H9 (cell line): ENCODE results near the gene TET3. TPM values are rescaled to one million over a fixed set of nuclear protein-coding genes. Genes with fewer than 3 reads are reported as not detected.

Experiments
- DNase-seq: peaks from one replicate; pipeline ENCODE4 v3.0.0-alpha.2; 2017
- H2AFZ ChIP-seq: one replicate; pipeline ENCODE4 v1.6.1; 2013; ENCODE audit warnings: mild to moderate bottlenecking, low read length, control low read depth, moderate library complexity
- H2AK5ac ChIP-seq: 2 replicates; pipeline ENCODE4 v1.6.1; 2013; ENCODE audit warnings: low read length, control low read depth, mixed read lengths; ENCODE audit not compliant: insufficient read length
- H2BK120ac ChIP-seq: one replicate; pipeline ENCODE4 v1.6.1; 2013; ENCODE audit warnings: low read depth, mild to moderate bottlenecking, low read length, control low read depth, inconsistent platforms; ENCODE audit not compliant: poor library complexity, severe bottlenecking
- H2BK12ac ChIP-seq: 2 replicates; pipeline ENCODE4 v1.6.1; 2013; ENCODE audit warnings: low read length, control low read depth, mixed read lengths, low read depth; ENCODE audit not compliant: insufficient read length
- H2BK15ac ChIP-seq: 2 replicates; pipeline ENCODE4 v1.6.1; 2013; ENCODE audit warnings: low read depth, low read length, control low read depth
- H2BK20ac ChIP-seq: one replicate; pipeline ENCODE4 v1.6.1; 2013; ENCODE audit warnings: low read depth, mild to moderate bottlenecking, low read length, control low read depth, inconsistent platforms; ENCODE audit not compliant: poor library complexity, severe bottlenecking
- H2BK5ac ChIP-seq: 2 replicates; pipeline ENCODE4 v1.6.1; 2013; ENCODE audit warnings: low read length, control low read depth, mixed read lengths; ENCODE audit not compliant: insufficient read length
- H3K14ac ChIP-seq: 2 replicates; pipeline ENCODE4 v1.6.1; 2013; ENCODE audit warnings: low read length, control low read depth; ENCODE audit not compliant: insufficient read depth
- H3K18ac ChIP-seq: 2 replicates; pipeline ENCODE4 v1.6.1; 2013; ENCODE audit warnings: low read depth, mild to moderate bottlenecking, mixed read lengths, low read length, control low read depth; ENCODE audit not compliant: insufficient read length
- H3K23ac ChIP-seq: 2 replicates; pipeline ENCODE4 v1.6.1; 2013; ENCODE audit warnings: low read length, control low read depth, mixed read lengths, low read depth; ENCODE audit not compliant: insufficient read length
- H3K23me2 ChIP-seq: 2 replicates; pipeline ENCODE4 v1.6.1; 2013; ENCODE audit warnings: low read depth, mild to moderate bottlenecking, mixed read lengths, low read length, control low read depth; ENCODE audit not compliant: insufficient read length, poor library complexity, severe bottlenecking
- H3K27ac ChIP-seq: 2 replicates; pipeline ENCODE4 v1.5.1; 2013; ENCODE audit warnings: low read length, control low read depth, mixed read lengths, low read depth; ENCODE audit not compliant: insufficient read length
- H3K27me3 ChIP-seq: 2 replicates; pipeline ENCODE4 v1.6.1; 2013; ENCODE audit warnings: low read length, control low read depth, inconsistent platforms; ENCODE audit not compliant: insufficient read depth
- H3K4ac ChIP-seq: 2 replicates; pipeline ENCODE4 v1.6.1; 2013; ENCODE audit warnings: low read depth, mild to moderate bottlenecking, control low read depth, inconsistent platforms, low read length, moderate library complexity
- H3K4me1 ChIP-seq: 2 replicates; pipeline ENCODE4 v1.6.1; 2013; ENCODE audit warnings: low read length, control low read depth, inconsistent platforms; ENCODE audit not compliant: insufficient read depth
- H3K4me2 ChIP-seq: 2 replicates; pipeline ENCODE4 v1.6.1; 2013; ENCODE audit warnings: low read length, control low read depth, mixed read lengths; ENCODE audit not compliant: insufficient read length, insufficient read depth
- H3K56ac ChIP-seq: 2 replicates; pipeline ENCODE4 v1.6.1; 2013; ENCODE audit warnings: low read depth, mild to moderate bottlenecking, mixed read lengths, low read length, control low read depth; ENCODE audit not compliant: insufficient read length
- H3K79me1 ChIP-seq: 2 replicates; pipeline ENCODE4 v1.6.1; 2013; ENCODE audit warnings: low read depth, mild to moderate bottlenecking, moderate library complexity, low read length, control low read depth, inconsistent platforms; ENCODE audit not compliant: insufficient read depth, poor library complexity, severe bottlenecking
- H3K79me2 ChIP-seq: 2 replicates; pipeline ENCODE4 v1.6.1; 2013; ENCODE audit warnings: low read length, control low read depth, inconsistent platforms; ENCODE audit not compliant: insufficient read depth
- H3K9ac ChIP-seq: 2 replicates; pipeline ENCODE4 v1.6.1; 2013; ENCODE audit warnings: low read length, control low read depth, mixed read lengths; ENCODE audit not compliant: insufficient read length; ENCODE audit errors: extremely low read depth
- H3K9me3 ChIP-seq: one replicate; pipeline ENCODE4 v1.6.1; 2013; ENCODE audit warnings: low read depth, low read length, inconsistent platforms; ENCODE audit not compliant: control insufficient read depth
- H3T11ph ChIP-seq: one replicate; pipeline ENCODE4 v1.6.1; 2013; ENCODE audit warnings: mild to moderate bottlenecking, low read length, control low read depth, inconsistent platforms
- H4K20me1 ChIP-seq: one replicate; pipeline ENCODE4 v1.6.1; 2013; ENCODE audit not compliant: control insufficient read depth, insufficient read length, insufficient read depth
- H4K5ac ChIP-seq: 2 replicates; pipeline ENCODE4 v1.6.1; 2013; ENCODE audit warnings: low read depth, mild to moderate bottlenecking, mixed read lengths, low read length, control low read depth; ENCODE audit not compliant: insufficient read length
- H4K8ac ChIP-seq: replicated peaks from 2 replicates; pipeline ENCODE4 v1.6.1; 2013; ENCODE audit warnings: low read length, control low read depth, mixed read lengths, low read depth; ENCODE audit not compliant: insufficient read length
- H4K91ac ChIP-seq: 2 replicates; pipeline ENCODE4 v1.6.1; 2013; ENCODE audit warnings: low read depth, mild to moderate bottlenecking, moderate library complexity, mixed read lengths, low read length, control low read depth; ENCODE audit not compliant: insufficient read length
- H3K27ac Mint-ChIP-seq, 3 experiments: 2 replicates in 2 of 3; 3 replicates in 1 of 3; pipeline ENCODE4 v1.8.0; 2020 to 2021; ENCODE audit warnings: mixed read lengths in 3 of 3, mild to moderate bottlenecking in 1 of 3, moderate library complexity in 1 of 3
- H3K27me3 Mint-ChIP-seq: 2 replicates; pipeline ENCODE4 v1.8.0; 2021; ENCODE audit warnings: low read depth, mild to moderate bottlenecking, moderate library complexity, mixed read lengths
- H3K36me3 Mint-ChIP-seq, 3 experiments: 2 replicates in 2 of 3; 3 replicates in 1 of 3; pipeline ENCODE4 v1.8.0; 2020 to 2021; ENCODE audit warnings: low read depth in 3 of 3, mixed read lengths in 3 of 3; ENCODE audit not compliant: insufficient read depth in 1 of 3
- H3K4me1 Mint-ChIP-seq, 2 experiments: 2 replicates each; pipeline ENCODE4 v1.8.0; 2020; ENCODE audit warnings: mixed read lengths in 2 of 2
- H3K4me3 Mint-ChIP-seq, 2 experiments: 2 replicates in 1 of 2; 3 replicates in 1 of 2; pipeline ENCODE4 v1.8.0; 2020 to 2021; ENCODE audit warnings: mild to moderate bottlenecking in 2 of 2, mixed read lengths in 2 of 2, moderate library complexity in 1 of 2
- H3K9me3 Mint-ChIP-seq, 2 experiments: 2 replicates in 1 of 2; 3 replicates in 1 of 2; pipeline ENCODE4 v1.8.0; 2020; ENCODE audit warnings: mild to moderate bottlenecking in 2 of 2, mixed read lengths in 2 of 2, moderate library complexity in 1 of 2
- CTCF ChIP-seq: fragments of 200-600 bp; sonication (generic); conservative IDR thresholded peaks from 3 replicates; pipeline ENCODE4 v1.8.0; 2021; ENCODE audit warnings: antibody characterized with exemption, mild to moderate bottlenecking
- WGBS: extraction: QIAGEN DNeasy Blood & Tissue Kit; methylation state at CpG from one replicate; pipeline ENCODE4 v1.1.7; 2013; ENCODE audit warnings: missing lambda C conversion rate, low lambda C conversion rate, mixed read lengths; ENCODE audit not compliant: insufficient read length; ENCODE audit errors: extremely low coverage; 5-methylcytosine and 5-hydroxymethylcytosine counted together
- total RNA-seq: library from RNA; stranded (reverse); gene quantifications from 2 replicates; pipeline ENCODE4 v1.2.1, GENCODE V29; 2021

Gene TET3
- total RNA-seq, 1 experiment from 2014 or later, result 24.7 TPM

DNA sequence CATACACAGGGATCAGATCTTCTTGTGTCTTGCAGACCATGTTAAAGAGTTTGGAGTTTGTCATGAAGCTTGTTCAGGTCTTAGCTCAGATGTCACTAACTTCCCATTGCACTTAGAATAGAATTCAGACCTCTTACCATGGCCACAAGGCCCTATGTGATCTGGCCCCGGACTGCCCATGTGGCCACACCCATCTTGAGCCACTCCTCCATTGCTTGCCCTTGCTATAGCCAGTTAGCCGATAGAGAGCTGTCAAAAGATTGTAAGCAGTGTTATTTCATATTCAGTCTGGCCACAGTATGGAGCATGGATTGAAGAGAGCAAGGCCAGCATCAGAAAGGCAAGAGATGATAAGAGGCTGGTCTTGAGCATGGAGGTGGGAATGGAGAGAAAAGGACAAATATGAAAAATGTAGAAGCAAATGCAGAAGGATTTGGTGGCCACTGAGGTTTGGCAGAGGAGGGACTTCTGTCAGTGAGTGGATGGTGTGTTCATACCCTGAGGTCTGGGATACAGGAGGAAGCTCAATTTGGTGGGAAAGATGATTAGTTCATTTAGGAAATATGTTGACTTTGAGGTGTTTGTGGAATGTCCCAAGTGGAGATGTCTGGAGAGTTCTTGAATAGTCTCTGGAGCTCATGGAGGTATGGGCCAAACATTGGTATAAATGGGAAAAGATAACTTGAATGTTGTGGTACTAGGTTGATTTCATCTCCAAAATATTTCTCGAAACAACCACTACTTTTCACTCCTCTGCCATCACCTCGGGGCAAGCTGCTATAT, 47.4 kb upstream of the TET3 start:
- H3K27me3 ChIP-seq, result no peaks in the 10 kb centered on the region
- no peak overlapping the region for H3K27ac ChIP-seq
- no peak overlapping the region for H3K4ac ChIP-seq
- H3K4me2 ChIP-seq, result no peak overlapping the region
- H4K20me1 ChIP-seq, result peaks cover 3% of the 10 kb centered on the region
- no peak overlapping the region for H3K14ac ChIP-seq
- no peak overlapping the region for H2BK15ac ChIP-seq
- no peak overlapping the region for H4K91ac ChIP-seq
- no peak overlapping the region for H3T11ph ChIP-seq
- H2AK5ac ChIP-seq, result no peak overlapping the region
- H2BK12ac ChIP-seq, result no peak overlapping the region
- H3K4me3 Mint-ChIP-seq, result no peak overlapping the region
- no peaks in the 10 kb centered on the region for H3K9me3 ChIP-seq
- no peaks in the 10 kb centered on the region for H3K9me3 Mint-ChIP-seq
- H3K23me2 ChIP-seq, result no peaks in the 10 kb centered on the region
- H3K9ac ChIP-seq, result no peak overlapping the region
- peaks cover 0 to 3% of the 10 kb centered on the region in 2 experiments; a peak in 1 of 4 replicates for H3K4me1 Mint-ChIP-seq
- no peak overlapping the region for H2BK120ac ChIP-seq
- H2BK20ac ChIP-seq, result no peak overlapping the region
- peaks cover 17% of the 10 kb centered on the region for H3K79me2 ChIP-seq
- no peak overlapping the region for H2BK5ac ChIP-seq
- peak overlapping the region in 1 of 3 experiments; percentile 20; a peak in 1 of 7 replicates for H3K27ac Mint-ChIP-seq
- H3K56ac ChIP-seq, result no peak overlapping the region
- no peak overlapping the region for H3K23ac ChIP-seq
- H2AFZ ChIP-seq, result no peak overlapping the region
- no peak overlapping the region for H4K5ac ChIP-seq
- H3K79me1 ChIP-seq, result peaks cover 15% of the 10 kb centered on the region
- DNase-seq, result no peak
- no peak overlapping the region for H4K8ac ChIP-seq
- no CpG with 5 or more reads among the region's 4 CpGs for WGBS
- TF ChIP-seq CTCF, result no peak
- no peak overlapping the region for H3K18ac ChIP-seq
- H3K4me1 ChIP-seq, result no peaks in the 10 kb centered on the region
- no peaks in the 10 kb centered on the region for H3K27me3 Mint-ChIP-seq
- H3K36me3 Mint-ChIP-seq, result peaks cover 0 to 36% (median 20%) of the 10 kb centered on the region in 3 experiments; a peak in 4 of 7 replicates
